T-helper 9 cell (primary cell): ENCODE data around the gene ABCA7.
"Not testable (repeated sequence)": the region's sequence is repeated elsewhere in the genome, so short reads cannot be mapped to it uniquely, and the experiment has no call there.

Experiments
- DNase-seq: peaks from one replicate; pipeline ENCODE4 v3.0.0-alpha.2; 2020

The ABCA7 gene

GRCh38 chr19:1107661-1108261 lies 67.9 kb downstream of the ABCA7 start:
- no peak for DNase-seq

- DNase-seq = no peak
Measured at GRCh38 chr19:1108291-1109031, 68.6 kb downstream of the ABCA7 start.

DNA sequence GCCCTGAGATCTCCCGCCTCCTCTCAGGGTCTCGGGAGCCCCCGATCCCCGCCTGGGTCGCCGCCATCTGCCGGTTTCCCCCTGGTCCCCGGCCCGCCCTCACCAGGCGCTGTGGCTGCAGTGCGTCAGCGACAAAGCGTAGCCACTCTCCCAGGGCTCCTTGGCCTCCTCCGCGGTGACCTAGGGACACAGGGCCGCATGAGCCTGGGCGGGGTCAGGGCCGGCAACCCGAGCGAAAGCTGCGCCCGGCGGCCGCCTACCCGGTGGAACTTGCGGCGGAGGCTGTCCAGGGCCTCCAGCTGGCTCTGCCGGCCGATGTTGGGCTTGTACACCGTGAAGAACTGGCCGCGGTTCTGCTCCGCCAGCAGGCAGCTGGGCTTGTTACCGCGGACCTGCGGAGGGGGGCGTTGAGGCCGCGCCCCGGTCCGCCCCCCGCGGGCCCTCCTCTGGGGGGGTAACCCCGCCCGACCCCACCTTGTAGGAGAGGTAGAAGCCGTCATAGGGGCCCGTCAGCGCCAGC lies 69.2 kb downstream of the ABCA7 start:
- no peak for DNase-seq

DNA sequence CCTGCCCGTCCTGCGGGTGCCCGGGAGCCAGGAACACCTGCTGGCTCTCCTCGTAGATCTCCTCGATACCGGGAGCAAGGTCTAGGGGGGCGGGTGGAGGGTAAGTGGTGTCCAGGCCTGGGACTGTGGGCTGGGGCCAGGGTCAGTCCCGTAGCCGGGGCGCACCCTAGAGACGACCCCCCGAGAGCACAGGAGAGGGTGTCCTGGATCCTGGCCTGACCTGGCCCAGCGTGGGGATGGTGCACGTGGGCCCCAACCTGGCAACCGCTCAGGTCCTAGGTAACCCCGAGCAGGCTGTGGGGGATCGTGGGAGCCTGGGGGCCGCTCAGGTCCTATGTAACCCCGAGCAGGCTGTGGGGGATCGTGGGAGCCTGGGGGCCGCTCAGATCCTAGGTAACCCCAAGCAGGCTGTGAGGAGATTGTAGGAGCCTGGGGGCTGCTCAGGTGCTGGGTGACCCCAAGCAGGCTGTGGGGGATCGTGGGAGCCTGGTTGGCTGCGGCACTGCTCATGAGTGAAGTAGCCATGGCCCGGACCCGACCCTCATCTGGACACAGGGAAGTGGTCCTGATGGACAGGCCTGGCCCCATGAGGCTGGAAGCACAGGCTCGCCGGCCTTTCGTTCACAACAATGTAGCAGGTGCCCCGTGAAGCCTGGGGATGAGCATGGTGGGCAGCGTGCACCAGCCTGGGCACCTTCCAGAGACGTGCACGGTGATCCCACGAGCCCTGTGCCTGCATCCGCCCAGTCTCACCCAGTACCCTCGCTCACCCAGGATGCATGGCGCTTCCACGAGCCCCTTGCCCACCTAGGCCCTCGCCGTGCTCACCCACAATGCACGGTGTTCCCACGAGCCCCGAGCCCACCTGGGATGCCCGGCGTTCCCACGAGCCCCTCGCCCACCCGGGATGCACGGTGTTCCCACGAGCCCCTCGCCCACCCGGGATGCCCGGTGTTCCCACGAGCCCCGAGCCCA lies 70.1 kb downstream of the ABCA7 start:
- no peak for DNase-seq

DNA sequence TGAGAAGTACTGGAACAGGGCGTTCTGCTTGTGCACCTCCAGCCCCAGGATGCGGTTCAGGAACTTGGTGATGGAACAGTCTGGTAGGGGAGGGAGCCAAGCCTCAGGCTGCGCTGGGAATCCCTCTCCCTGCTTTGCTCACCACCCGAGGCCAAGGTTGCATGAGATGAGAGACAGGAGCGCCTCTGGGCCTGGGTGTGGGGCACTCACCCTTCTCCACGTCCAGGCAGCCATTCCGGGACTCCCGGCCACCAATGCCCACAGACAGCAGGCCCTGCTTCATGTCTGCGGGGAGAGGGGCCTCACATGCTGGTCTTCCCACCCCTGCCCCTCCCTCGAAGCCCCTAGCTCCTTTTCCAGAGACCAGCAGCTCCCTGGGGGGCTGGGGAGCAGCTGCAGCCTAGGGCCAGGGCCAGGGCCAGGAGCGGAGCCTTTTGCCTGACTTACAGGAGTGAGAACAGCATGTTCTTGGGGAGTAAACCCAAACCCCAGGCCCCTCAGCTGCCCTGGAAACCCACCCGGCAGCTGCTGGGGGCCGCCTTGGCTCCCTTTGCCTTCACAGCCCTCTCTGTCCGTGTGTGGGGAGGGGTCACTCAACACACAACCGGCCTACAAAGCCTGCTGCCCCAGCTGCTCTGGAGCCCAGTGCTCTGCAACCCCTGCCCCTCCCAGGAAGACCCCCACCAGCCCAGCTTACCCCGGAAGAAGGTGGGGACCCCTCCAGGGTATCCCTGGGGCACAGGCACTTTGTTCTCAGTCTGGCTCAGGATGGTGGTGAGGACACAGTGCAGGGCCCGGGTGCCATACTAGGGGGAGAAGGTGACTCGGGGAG lies 71.1 kb downstream of the ABCA7 start:
- DNase-seq = no peak

DNA sequence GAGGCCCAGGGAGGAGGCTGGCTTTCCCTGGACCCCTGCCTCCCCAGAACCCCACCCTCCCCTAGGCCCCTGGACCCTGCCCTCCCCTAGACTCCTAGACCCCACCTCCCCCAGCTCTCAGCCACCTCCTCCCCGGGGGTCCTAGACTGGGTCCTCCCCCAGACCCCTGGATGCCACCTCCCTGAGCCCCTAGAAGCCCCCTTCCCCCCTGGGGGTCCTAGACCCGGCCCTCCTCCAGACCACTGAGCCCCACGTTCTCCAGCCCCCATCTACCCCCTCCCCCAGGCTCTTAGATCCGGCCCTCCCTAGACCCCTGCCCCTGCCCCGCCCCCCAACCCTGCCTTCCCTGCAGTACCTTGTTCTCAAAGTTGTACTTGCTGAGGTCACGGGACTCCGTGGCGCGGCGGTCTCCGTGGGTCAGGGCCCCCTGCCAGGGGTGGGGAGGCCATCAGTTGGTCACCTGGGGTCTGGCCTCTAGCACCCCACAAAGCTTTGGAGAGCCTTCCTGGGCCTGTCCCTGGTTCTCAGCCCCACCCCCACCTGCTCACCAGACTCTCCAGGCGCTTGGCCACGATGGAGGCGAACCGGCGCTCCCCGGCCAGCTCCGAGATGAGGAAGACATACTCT lies 71.8 kb downstream of the ABCA7 start:
- no peak for DNase-seq

DNA sequence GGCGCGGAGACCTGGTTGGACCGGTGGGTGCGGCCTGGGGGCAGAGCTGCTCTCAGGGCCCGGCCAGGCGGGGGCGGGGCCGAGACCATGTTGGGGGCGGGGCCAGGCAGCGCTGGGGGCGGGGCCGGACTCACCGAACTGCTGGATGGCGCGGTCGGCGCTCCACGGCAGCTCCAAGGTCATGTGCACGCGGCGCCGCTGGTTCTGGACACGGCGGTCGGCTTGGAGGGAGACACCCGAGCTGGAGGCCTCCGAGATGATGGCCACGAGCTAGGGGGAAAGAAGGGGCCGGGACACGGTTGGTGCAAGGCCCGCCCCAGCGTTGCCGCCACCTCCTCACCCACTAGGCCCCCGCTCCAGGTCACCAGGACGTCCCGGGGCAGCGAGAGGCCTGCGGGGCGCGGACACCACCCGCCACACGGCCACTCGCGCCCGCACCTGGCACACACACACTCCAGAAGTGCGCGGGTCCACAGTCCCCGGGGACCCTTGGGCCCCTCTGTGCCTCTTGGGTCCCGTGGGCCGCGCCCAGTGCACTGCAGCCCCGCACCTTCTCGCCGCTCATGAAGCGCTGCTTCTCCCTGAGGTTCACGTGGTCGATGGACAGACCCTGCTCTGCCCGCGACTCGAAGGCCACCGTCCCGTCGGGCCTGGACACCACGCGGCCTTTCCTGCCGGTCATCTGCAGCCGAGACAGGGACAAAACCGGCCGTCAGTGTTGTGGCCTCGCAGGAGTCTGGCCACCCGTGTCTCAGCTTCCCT lies 72.5 kb downstream of the ABCA7 start:
- DNase-seq = no peak

DNA sequence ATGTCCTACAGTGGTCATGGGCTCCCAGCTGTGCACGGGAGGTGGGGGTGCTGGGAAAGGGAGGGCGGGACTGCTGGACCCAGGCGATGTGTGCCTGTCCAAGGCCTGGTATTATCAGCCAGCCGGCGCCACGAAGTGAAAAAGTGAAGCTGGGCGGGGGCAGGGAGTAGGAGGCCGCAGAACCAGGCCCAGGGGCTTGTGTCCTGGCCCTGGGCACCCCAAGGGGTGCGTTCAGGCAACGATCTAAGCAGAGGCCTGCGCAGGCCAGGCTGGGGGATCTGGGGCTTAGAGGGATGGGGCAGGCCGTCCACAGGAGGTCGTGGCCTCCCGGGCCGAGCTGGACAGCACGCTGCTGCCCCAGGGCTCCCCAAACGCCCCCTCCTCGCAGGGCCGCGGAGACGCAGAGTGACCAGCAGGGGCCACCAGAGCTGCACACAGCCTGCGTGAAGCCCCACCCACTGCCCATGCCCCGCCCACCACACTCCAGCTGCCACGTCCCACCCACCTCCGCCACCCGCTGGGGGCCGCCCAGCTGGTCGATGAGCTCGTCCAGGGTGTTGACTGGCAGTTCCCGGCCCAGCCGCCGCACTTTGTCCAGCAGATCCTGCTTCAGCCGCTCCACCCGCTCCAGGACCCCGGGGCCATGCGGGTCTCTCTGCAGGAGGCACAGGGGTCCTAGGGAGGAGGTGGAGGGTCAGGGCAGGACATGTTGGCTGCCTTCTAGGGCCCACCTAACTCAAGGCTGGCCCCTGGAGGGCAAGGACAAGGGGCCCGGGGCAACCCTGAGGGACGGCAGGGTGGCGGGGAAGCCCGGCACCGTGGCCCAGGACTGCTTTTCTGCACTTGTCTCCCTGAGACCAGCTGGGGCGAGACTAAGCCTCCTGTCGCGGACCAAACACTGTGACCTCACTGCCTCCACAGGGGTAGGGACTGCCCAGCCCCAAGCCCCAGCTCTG lies 73.4 kb downstream of the ABCA7 start:
- DNase-seq = peak; percentile 79

GRCh38 chr19:1113986-1114483 lies 74.1 kb downstream of the ABCA7 start:
- no peak for DNase-seq

DNA sequence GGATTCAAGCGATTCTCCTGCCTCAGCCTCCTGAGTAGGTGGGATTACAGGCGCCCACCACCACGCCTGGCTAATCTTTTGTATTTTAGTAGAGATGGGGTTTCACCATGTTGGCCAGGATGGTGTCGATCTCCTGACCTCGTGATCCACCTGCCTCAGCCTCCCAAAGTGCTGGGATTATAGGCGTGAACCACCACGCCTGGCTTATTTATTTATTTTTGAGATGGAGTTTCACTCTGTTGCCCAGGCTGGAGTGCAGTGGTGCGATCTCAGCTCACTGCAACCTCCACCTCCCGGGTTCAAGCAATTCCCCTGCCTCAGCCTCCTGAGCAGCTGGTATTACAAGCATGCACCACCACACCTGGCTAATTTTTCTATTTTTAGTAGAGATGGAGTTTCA lies 74.8 kb downstream of the ABCA7 start:
- not testable (repeated sequence) for DNase-seq
